Stomach (tissue), 4 donors: ENCODE results near the gene HP1BP3.

ENCODE experiments used
- CTCF ChIP-seq, 7 experiments: fragments of 450-650 bp in 4 of 7; fragments of 200-600 bp in 3 of 7; sonication (generic) in 3 of 7; IDR thresholded peaks; one replicate each; pipeline ENCODE4 v1.5.1; 2016 to 2019; ENCODE audit warnings: antibody characterized with exemption in 7 of 7, control low read depth in 2 of 7, mild to moderate bottlenecking in 1 of 7
- POLR2A ChIP-seq, 4 donors: fragments of 450-650 bp; IDR thresholded peaks; one replicate each; pipeline ENCODE4 v1.6.1; 2016; ENCODE audit warnings: antibody characterized with exemption in 4 of 4, control low read depth in 2 of 4, mild to moderate bottlenecking in 1 of 4, moderate library complexity in 1 of 4
- POLR2AphosphoS5 ChIP-seq, 3 donors: sonication (generic); formaldehyde crosslinking; IDR thresholded peaks; one replicate each; pipeline ENCODE4 v1.6.1; 2016; ENCODE audit warnings: antibody characterized with exemption in 3 of 3

GRCh38 chr1:20731057-20731991 lies 55.8 kb downstream of the HP1BP3 start:
- no peak for TF ChIP-seq CTCF (IDR thresholded peaks at IDR 0.05)
- no peak for TF ChIP-seq POLR2AphosphoS5 (IDR thresholded peaks at IDR 0.05)
- TF ChIP-seq POLR2A (IDR thresholded peaks at IDR 0.05): no peak
